KOPT-K1 (cell line): ENCODE measurements around the gene ANKRD42.
A peak's percentile ranks its signal among the peaks of the same experiment; 100 is the strongest.

ENCODE experiments used
- H3K27ac ChIP-seq: fragments of 200-600 bp; sonication (generic); 2 replicates; pipeline ENCODE4 v1.5.1; 2016; ENCODE audit warnings: antibody characterized with exemption, mild to moderate bottlenecking, low read depth, low read length; ENCODE audit not compliant: poor library complexity, severe bottlenecking
- H3K36me3 ChIP-seq: fragments of 200-600 bp; sonication (generic); 2 replicates; pipeline ENCODE4 v1.5.1; 2017; ENCODE audit warnings: antibody characterized with exemption, mild to moderate bottlenecking, low read length, moderate library complexity; ENCODE audit not compliant: insufficient read depth
- H3K9me3 ChIP-seq: fragments of 200-600 bp; sonication (generic); 2 replicates; pipeline ENCODE4 v1.5.1; 2017; ENCODE audit warnings: antibody characterized with exemption, low read length, mild to moderate bottlenecking; ENCODE audit not compliant: insufficient read depth, poor library complexity, severe bottlenecking

The ANKRD42 gene

DNA sequence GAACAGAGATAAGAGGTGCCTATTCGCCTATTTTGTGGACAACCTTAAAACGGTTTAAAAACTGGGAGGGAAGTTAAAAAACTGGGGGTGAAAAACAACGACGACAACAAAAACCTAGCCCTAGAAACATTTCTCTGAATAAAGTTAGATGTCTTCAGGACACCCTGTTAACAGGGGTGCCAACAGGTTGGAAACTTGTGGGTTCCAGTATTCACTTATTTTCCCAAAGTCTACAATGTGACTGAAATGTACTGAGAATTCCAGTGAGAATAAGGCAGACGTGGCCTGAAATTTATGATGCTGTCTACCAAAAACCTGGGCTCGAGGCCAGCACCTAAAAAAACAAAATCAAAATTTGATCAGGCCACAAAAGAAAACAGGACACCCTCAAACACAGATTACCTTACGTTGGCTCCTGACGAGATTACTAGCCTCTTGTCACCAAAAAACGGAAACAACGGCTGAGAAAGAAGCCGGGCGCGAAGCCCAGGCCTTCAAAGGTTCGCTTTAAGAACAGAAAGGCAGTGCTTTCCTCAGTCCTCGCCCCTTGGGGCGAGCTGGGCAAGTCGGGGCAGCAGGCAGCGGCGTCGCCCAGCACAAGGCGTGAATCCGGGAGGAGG lies 91.7 kb downstream of the ANKRD42 start:
- H3K9me3 ChIP-seq, result no peaks in the 10 kb centered on the region
- H3K27ac ChIP-seq, result peak overlapping the region; percentile 91
- H3K36me3 ChIP-seq, result no peaks in the 10 kb centered on the region

DNA sequence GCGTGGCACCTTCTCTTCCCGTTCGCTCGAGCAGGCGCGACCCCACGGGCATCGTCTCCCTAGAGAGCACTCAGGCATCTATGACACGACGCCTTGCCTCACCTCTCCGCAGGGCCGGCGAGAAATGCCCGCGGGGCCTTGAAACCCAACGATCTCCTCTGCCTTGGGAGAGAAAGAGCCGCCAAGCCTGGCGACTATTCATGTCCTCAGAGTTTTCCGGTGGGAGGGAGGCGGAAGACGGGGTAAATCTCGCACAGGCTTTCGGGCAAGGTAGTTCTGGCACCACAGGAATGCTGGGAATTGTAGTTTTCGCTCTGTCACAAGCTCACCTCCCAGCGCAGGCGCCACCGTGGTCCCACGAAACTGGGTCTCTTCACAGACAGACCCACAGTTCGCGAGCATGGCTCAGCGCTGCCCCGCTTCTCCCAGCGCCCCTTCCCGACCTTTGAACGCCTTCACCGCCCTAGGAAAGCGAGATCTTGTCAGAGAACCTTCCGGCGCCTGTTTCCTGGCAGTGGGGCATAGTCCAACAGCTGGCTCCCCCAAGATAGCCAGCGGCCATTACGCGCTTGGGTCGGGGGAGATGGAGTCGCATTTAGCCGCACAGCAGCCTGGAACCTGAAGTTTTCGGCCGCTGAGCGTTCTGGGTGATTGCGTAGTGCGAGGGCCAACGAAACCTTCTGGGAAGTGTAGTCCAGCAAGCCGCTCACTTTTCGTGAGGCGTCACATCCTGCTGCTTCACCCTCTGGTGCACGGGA lies 92.4 kb downstream of the ANKRD42 start, which contains the start of gene CCDC90B:
TSS of gene CCDC90B (minus strand) at position 597 of the 758 bp plus-strand sequence. CDS start at position 202, 395 bp downstream.
- H3K9me3 ChIP-seq, result no peaks in the 10 kb centered on the region
- H3K27ac ChIP-seq, result peak within 1 kb of the TSS; percentile 91
- H3K36me3 ChIP-seq, result no peaks in the 10 kb centered on the region

- Histone ChIP-seq H3K27ac (no peak overlapping the region), H3K9me3 (no peaks in the 10 kb centered on the region), H3K36me3 (no peaks in the 10 kb centered on the region)
Measured at GRCh38 chr11:83287631-83288030, 94.1 kb downstream of the ANKRD42 start.

GRCh38 chr11:83292709-83293456 lies 99.4 kb downstream of the ANKRD42 start:
- Histone ChIP-seq H3K27ac (no peak overlapping the region), H3K36me3 (no peaks in the 10 kb centered on the region), H3K9me3 (no peaks in the 10 kb centered on the region)

DNA sequence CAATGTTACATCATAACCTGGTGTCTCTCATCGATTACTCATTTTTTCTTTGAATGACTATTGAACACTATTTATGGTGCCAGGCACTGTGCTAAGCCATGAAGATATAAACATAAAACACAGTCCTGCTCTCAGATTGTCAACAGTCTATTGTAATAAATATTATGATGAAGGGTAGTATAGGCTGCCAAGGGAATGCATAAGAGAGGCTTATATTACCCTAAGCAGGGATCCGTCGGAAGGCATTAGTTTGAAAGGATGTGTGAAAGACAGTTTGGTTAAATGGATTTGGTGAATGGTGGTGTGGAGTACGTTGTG lies 99.9 kb downstream of the ANKRD42 start:
- Histone ChIP-seq H3K36me3 (no peaks in the 10 kb centered on the region), H3K9me3 (no peaks in the 10 kb centered on the region), H3K27ac (no peak overlapping the region)

- Histone ChIP-seq H3K36me3 (no peaks in the 10 kb centered on the region), H3K27ac (no peak overlapping the region), H3K9me3 (no peaks in the 10 kb centered on the region)
Measured at GRCh38 chr11:83294208-83294607, 100.7 kb downstream of the ANKRD42 start.
